ENCODE results near the gene TMEM98.

Gene TMEM98

DNA sequence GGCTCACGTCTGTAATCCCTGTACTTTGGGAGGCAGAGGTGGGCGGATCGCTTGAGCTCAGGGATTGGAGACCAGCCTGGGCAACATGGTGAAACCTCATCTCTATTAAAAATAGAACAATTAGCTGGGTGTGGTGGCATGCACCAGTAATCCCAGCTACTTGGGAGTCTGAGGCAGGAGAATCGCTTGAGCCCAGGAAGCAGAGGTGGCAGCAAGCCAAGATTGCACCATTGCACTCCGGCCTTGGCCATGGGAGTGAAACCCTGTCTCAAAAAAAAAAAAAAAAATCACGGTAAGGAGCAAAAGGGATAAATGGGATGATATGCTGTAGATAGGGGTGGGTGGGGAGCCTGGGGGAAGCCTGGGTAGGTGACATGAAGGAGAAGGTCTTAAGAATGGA, 20.4 kb upstream of the TMEM98 start:
- no peak overlapping the region for H3K27ac ChIP-seq
- TF ChIP-seq, protein P1, sequence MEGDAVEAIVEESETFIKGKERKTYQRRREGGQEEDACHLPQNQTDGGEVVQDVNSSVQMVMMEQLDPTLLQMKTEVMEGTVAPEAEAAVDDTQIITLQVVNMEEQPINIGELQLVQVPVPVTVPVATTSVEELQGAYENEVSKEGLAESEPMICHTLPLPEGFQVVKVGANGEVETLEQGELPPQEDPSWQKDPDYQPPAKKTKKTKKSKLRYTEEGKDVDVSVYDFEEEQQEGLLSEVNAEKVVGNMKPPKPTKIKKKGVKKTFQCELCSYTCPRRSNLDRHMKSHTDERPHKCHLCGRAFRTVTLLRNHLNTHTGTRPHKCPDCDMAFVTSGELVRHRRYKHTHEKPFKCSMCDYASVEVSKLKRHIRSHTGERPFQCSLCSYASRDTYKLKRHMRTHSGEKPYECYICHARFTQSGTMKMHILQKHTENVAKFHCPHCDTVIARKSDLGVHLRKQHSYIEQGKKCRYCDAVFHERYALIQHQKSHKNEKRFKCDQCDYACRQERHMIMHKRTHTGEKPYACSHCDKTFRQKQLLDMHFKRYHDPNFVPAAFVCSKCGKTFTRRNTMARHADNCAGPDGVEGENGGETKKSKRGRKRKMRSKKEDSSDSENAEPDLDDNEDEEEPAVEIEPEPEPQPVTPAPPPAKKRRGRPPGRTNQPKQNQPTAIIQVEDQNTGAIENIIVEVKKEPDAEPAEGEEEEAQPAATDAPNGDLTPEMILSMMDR (conservative IDR thresholded peaks at IDR 0.05; ENCODE audit: low read depth), result no peak
- ChIA-PET POLR2A (ENCODE audit: low non-redundant PET) (no interaction called here), CTCF (no interaction called here)
- no peak for DNase-seq (ENCODE audit: low spot score)

- peak; percentile 70 for DNase-seq (ENCODE audit: low spot score)
- POLR2A ChIA-PET (ENCODE audit: low non-redundant PET), result no interaction called here
- TF ChIP-seq, protein P1 (conservative IDR thresholded peaks at IDR 0.05; ENCODE audit: low read depth), result peak; percentile 34
- no peak overlapping the region for H3K27ac ChIP-seq
- CTCF ChIA-PET, result interaction anchor here (0.6 to 1.3 kb wide), 6 partner anchors 15 to 1941 kb away, joined by 3 to 6 read pairs (median 3); no protein-coding TSS in a partner anchor
Observed at GRCh38 chr17:32909787-32910369, 18.1 kb upstream of the TMEM98 start.

DNA sequence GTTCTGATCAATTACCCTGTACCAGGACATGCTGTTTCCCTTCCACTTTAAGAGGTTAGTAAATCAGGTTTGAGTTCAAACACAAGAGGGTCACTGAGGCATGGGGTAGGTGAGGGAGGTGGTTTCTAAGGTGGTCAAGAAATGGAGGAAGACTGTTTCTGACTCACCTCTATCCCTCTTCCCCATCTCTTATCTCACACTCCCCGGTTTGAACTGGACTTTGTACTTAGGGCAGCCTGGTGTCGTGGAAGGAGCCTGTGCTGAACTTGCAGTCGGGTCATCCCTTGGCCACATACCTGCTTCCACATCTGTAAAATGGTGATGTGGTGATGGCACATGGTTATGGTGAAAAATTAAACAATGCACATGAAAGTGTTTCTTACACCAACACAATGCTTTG, 17.2 kb upstream of the TMEM98 start:
- DNase-seq (ENCODE audit: low spot score), result no peak
- POLR2A ChIA-PET (ENCODE audit: low non-redundant PET), result no interaction called here
- TF ChIP-seq, protein P1 (conservative IDR thresholded peaks at IDR 0.05; ENCODE audit: low read depth), result no peak
- no peak overlapping the region for H3K27ac ChIP-seq
- CTCF ChIA-PET, result interaction anchor here (0.6 to 1.3 kb wide), 2 partner anchors 26 to 128 kb away, joined by 3 to 6 read pairs; no protein-coding TSS in a partner anchor

- no peak overlapping the region for H3K27ac ChIP-seq
- POLR2A ChIA-PET (ENCODE audit: low non-redundant PET), result interaction anchor here (0.6 kb wide), 1 partner anchor 335 kb away, joined by 3 read pairs; no protein-coding TSS in a partner anchor
- no peak for DNase-seq (ENCODE audit: low spot score)
- CTCF ChIA-PET, result no interaction called here
- TF ChIP-seq, protein P1 (conservative IDR thresholded peaks at IDR 0.05; ENCODE audit: low read depth), result no peak
Observed at GRCh38 chr17:32912218-32912897, 15.6 kb upstream of the TMEM98 start.

DNA sequence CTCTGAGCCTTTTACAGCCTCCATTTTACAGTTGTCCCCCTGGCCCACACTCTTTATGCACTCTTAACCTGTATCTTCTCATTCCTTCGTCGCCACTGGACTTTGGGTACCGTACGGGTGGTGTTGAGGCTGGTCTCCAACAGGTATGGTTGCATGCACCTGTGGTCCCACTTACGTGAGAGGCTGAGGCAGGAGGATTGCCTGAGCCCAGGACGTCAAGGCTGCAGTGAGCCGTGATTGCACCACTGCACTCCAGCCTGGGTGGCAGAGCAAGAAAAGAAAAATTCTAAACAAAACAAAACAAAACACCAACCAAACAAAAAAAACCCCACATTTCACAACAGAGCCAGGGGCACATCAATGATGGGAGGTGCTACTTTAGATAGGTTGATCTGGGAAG, 14.4 kb upstream of the TMEM98 start:
- POLR2A ChIA-PET (ENCODE audit: low non-redundant PET), result no interaction called here
- H3K27ac ChIP-seq, result no peak overlapping the region
- no peak for DNase-seq (ENCODE audit: low spot score)
- TF ChIP-seq, protein P1 (conservative IDR thresholded peaks at IDR 0.05; ENCODE audit: low read depth), result no peak
- CTCF ChIA-PET, result no interaction called here

DNA sequence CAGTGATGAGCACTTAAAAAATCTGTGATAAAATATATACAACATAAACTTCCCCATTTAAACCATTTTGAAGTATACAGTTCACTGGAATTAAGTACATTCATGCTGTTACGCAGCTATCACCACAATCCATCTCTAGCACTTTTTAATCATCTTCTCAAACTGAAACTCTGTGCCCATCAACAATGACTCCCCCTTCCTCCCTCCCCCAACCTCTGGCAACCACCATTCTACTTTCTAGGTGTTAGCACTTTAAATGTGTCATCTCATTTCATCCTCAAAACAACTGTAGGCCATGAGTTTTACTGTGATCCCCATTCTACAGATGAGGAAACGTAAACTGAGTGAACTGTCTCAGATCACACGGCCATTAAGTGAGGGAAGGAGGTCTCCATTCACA, 13.8 kb upstream of the TMEM98 start:
- TF ChIP-seq, protein P1 (conservative IDR thresholded peaks at IDR 0.05; ENCODE audit: low read depth), result no peak
- no peak for DNase-seq (ENCODE audit: low spot score)
- ChIA-PET CTCF (no interaction called here), POLR2A (ENCODE audit: low non-redundant PET) (no interaction called here)
- no peak overlapping the region for H3K27ac ChIP-seq

Data from RWPE1 (cell line).